ENCODE results near the gene CROCC.

- TF ChIP-seq NFYB (IDR thresholded peaks at IDR 0.05; ENCODE audit: extremely low read depth, insufficient read length): no peak
- TF ChIP-seq RREB1 (CRISPR knock-in tag; IDR thresholded peaks at IDR 0.05): no peak
- TF ChIP-seq KDM1A (IDR thresholded peaks at IDR 0.05): no peak
- TF ChIP-seq CTCF (IDR thresholded peaks at IDR 0.05 in 2 of 3, conservative IDR thresholded peaks at IDR 0.05 in 1 of 3; ENCODE audit: insufficient read depth in 2 of 3, low read depth in 1 of 3, low read length in 3 of 3): no peak
These were observed 85.4 kb downstream of the CROCC start for GRCh38 chr1:17007121-17007520.
